Breast epithelium (tissue), 3 donors: ENCODE results near the gene CR1.
"Not testable (repeated sequence)": the region's sequence is repeated elsewhere in the genome, so short reads cannot be mapped to it uniquely, and the experiment has no call there.

ENCODE experiments used
- CTCF ChIP-seq, 3 donors: fragments of 450-650 bp; IDR thresholded peaks; one replicate each; pipeline ENCODE4 v1.5.1; 2016 to 2017; ENCODE audit warnings: antibody characterized with exemption in 3 of 3, mild to moderate bottlenecking in 3 of 3, moderate library complexity in 3 of 3
- POLR2A ChIP-seq: fragments of 450-650 bp; IDR thresholded peaks from one replicate; pipeline ENCODE4 v1.6.1; 2016; ENCODE audit warnings: antibody characterized with exemption, mild to moderate bottlenecking, moderate library complexity
- POLR2AphosphoS5 ChIP-seq, 3 donors: sonication (generic); formaldehyde crosslinking; IDR thresholded peaks; one replicate each; pipeline ENCODE4 v1.6.1; 2017; ENCODE audit warnings: antibody characterized with exemption in 3 of 3

GRCh38 chr1:207571926-207572325, 76.0 kb downstream of the CR1 start:
- not testable (repeated sequence) for TF ChIP-seq POLR2AphosphoS5 (IDR thresholded peaks at IDR 0.05); CTCF (IDR thresholded peaks at IDR 0.05); POLR2A
